Breast epithelium (tissue), 3 donors: ENCODE measurements around the gene TAT.

Experiments used
- CTCF ChIP-seq, 3 donors: fragments of 450-650 bp; IDR thresholded peaks; one replicate each; pipeline ENCODE4 v1.5.1; 2016 to 2017; ENCODE audit warnings: antibody characterized with exemption in 3 of 3, mild to moderate bottlenecking in 3 of 3, moderate library complexity in 3 of 3
- POLR2A ChIP-seq: fragments of 450-650 bp; IDR thresholded peaks from one replicate; pipeline ENCODE4 v1.6.1; 2016; ENCODE audit warnings: antibody characterized with exemption, mild to moderate bottlenecking, moderate library complexity
- POLR2AphosphoS5 ChIP-seq, 3 donors: sonication (generic); formaldehyde crosslinking; IDR thresholded peaks; one replicate each; pipeline ENCODE4 v1.6.1; 2017; ENCODE audit warnings: antibody characterized with exemption in 3 of 3

GRCh38 chr16:71625113-71625850 lies 48.4 kb upstream of the TAT start:
- TF ChIP-seq CTCF (IDR thresholded peaks at IDR 0.05), result no peak
- no peak for TF ChIP-seq POLR2AphosphoS5 (IDR thresholded peaks at IDR 0.05)
- no peak for TF ChIP-seq POLR2A
